Activated CD8-positive, alpha-beta memory T cell treated with anti-CD3 and anti-CD28 coated beads, Interleukin-2, amount 50 U/mL, for 4 hours (primary cell): ENCODE measurements around the gene COL9A3.

Experiments
- DNase-seq: peaks from one replicate; pipeline ENCODE4 v3.0.0-alpha.2; 2020

COL9A3 gene

DNA sequence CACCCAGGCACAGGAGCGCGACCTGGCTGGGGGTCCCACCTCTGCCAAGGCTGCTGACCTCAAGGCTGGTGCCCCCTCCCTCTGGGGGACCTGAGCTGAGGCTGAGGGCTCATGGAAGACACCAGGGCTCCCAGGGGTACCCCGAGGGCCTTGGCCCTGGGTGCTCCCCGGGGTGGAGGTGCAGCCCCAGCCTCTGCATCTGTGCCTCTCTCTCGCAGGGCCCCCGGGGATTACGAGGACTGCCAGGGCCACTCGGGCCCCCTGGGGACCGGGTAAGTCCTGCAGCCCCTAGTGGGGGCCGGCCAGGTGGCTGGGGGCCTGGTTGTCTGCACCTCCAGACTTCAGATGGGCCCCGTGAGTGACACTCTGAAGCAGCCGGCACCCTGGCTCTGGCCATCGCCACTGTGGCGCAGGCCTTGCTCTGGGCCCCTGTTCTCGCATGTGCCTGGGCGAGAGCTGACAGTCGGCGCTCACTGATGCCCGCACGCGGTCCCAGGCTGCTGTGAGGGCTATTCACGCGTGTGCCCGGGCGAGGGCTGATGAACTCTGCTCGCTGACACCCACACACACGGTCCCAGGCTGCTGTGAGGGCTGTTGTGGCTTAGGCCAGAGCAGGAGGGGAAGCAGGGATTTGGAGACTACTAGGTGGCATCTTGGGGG lies 9.3 kb downstream of the COL9A3 start:
- no peak for DNase-seq

DNA sequence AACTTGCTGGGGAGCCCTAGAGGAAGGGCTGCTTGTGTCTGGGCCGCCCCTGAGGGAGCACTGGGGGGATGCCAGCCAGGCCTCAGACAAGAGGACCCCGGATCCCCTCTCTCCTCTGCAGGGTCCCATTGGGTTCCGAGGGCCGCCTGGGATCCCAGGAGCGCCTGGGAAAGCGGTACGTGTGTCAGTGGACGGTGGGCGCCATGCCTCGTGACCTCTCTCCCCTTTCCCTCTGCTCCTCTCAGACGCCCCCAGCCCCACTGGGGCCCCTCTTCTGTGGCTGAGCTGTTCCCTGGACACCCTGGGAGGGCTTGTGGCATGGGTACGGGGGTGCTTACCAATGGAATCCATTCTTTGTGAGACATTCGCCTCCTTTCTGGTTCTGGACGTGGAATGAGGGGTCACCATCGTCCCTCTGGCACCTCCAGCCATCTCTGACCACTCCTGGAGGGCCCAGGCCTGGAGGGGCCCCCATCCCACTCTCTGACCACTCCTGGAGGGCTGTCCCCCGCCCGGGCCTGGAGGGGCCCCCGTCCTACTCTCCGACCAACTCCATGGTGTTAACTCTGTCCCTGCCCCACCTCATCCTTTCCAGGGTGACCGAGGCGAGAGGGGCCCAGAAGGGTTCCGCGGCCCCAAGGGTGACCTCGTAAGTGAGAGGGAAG lies 9.9 kb downstream of the COL9A3 start:
- no peak for DNase-seq

DNA sequence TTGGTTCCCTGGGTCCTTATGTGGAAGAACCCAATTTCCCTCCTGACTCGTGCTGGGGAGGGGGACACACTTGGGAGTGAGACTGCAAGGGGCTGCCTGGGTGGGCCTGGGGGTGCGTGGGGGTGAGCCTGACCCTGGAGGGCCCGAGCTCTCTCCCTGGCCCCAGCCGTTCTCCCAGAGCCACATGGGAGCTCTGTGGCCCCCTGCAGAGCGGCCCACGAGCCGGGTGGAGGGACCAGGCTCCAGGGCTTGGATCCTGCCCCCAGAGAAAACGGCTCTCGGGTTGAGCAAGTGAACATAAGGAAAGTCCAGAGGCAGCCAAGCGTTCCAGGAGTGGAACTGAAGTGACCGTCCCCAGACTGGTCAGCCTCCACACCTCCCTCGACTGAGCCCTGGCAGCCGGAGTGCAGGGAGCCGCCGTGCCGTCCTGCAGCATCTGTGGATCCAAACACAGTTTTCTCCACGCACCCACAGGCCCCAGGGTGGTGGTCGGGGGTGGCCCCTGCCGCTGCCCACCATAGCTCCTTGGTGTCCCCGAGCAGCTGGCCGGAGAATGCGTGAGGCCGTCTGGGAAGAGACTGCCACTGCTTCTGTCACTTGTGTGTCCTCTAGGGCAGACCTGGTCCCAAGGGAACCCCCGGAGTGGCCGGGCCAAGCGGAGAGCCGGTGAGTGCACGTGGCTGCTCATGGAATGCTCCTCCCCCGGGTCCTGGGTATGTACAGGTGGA lies 10.6 kb downstream of the COL9A3 start:
- no peak for DNase-seq

DNA sequence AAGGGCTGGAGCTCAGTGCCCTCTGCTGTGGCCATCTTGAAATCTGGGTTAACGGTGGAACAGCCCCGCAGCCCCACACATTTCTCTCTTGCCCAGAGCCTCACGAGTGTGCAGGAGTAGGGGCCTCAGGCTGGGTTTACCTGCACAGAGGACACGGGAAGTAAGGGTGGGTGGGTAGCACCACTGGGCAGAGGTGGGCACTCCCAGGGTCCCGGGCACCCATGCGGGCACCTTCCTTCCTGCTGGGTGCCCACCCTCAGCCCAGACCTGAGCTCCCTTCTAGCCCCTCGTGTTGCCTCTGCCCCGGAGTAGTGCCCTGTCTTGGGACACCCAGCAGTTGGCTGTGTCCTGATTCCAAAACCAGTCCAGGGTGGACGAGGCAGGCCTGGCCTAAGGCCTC lies 11.2 kb downstream of the COL9A3 start:
- DNase-seq: no peak

DNA sequence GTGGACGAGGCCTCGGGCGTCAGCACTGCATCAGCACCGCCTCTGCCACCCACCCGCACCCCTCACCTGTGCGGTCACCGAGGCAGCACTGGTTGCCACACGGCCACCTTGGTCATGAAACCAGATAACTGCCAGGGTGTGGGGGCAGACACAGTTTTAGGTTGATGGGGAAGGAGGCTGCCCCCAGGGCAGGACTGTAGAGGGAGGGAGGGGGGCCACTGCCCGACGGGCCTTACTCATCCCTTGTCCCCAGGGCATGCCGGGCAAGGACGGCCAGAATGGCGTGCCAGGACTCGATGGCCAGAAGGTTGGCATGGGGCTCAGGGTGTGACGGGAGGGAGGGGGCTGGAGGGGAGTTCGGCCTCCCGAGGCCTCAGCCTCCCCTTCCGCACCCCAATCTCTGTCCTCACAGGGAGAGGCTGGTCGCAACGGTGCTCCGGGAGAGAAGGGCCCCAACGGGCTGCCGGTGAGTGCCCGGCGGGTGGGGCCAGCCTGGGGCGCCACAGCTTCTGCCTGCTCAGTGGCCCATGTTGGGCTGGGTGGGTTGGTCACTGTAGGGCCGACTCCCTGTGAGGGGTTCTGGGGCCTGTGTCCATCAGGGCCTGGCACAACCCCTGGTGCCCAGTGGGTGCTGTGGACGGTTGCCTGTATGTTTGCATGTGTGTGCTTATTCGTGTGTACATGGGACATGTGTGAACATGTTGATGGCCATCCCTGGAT lies 11.8 kb downstream of the COL9A3 start:
- DNase-seq: no peak

DNA sequence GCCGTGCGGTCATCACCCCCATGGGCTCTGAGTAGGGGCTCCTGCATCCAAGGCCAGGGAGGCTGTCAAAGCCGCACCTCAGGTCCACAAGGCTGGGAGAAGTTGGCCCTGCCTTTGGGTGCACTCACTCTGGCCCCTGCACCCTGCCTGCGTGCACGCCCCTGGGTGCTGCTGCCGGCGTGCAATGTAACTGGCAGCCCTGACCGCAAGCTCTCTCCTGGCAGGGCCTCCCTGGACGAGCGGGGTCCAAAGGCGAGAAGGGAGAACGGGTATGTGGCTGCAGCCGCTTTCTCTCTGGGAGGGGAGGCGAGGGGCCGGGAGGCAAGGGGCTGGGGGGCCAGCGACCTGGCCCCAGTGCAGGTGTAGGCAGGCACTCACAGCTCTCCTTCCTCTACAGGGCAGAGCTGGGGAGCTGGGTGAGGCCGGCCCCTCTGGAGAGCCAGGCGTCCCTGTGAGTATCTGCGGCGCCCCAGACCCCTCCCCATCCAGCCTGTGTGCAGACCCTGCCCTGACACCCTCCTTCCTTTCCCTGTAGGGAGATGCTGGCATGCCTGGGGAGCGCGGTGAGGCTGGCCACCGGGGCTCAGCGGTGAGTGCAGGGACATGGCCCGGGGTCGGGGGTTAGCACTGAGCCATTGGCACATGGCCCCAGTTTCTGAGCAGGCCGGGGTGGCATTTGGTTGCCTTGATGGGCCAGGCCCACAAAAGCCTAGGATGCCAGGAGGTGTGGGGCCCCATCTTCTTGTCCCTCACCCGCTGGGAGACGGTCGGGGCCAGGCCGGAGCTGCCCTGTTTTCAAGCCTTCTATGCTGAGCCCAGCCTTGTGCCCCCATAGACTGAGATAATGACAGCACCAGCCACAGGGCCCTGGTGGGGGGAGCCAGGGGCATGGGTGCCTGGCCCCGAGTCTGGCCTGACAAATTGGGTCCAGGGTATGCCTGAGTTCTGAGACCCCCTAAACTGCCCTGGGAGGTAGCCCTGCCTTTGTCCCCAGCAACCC lies 12.7 kb downstream of the COL9A3 start:
- DNase-seq: no peak

DNA sequence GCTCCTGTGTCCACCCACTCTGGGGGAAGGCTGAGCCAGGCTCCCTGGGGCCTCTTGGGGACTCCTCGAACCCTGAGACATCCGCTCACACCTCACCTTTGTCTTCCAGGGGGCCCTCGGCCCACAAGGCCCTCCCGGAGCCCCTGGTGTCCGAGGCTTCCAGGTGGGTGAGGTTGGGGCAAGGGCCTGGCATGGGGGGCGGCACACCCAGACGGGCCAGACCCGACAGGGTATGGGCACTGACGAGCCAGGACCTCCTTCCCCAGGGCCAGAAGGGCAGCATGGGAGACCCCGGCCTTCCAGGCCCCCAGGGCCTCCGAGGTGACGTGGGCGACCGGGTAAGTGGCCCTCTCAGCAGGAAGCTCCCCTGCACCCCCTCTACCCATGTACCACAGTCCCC lies 13.4 kb downstream of the COL9A3 start:
- no peak for DNase-seq

DNA sequence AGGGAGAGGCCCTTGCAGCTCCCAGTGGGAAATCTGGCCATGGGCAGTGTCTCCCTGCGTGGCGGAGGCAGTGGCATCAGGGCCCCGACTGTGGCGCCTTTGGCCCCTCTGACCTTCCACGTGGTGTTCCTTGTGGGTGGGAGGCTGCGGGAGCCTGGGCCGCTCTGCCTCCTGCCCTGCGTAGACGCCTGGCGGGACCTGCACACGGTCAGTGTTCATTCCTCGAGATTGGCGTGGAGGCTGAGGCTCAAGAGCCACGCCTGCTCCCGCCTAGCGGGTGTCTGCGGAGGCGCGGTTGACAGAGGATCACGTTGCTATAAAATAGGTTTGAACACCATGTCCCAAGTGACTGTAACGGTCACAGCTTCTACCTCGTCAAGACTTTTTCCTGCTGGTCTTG lies 14.0 kb downstream of the COL9A3 start:
- DNase-seq: no peak

DNA sequence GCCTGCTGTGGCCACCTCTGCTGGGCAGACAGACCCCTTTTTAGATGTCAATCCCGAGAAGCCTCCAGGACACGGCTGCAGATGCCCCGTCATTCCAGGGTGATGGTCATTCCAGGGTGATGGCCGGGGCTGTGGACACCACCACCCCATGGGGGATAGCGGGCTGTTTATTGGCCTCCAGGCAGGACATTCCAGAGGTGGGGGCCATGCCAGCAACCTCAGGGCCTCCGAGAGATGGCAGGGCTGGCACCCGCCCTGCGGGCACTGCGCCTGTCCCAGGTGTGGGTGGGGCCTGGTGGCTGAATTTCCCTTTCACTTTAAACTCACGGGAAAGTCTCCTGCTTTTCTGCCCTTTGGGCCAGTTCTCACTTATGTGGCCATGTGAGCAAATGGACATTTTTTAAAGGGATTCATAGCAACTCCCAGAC lies 14.5 kb downstream of the COL9A3 start:
- no peak for DNase-seq

DNA sequence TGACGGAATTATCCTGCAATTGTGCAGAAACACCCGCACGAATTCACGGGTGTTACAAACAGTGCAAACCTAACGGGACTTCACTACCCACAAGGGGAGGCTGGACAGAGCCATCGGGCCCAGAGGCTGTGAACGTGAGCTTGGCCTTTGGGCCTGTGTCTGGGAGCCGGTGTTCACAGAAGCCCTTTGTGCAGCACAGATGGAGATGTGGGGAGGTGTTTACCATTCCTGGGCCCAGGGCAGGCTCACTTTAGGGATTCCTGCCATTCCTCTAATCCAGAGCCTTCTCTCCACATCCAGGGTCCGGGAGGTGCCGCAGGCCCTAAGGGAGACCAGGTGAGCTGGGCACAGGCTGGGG lies 15.0 kb downstream of the COL9A3 start:
- DNase-seq: no peak

DNA sequence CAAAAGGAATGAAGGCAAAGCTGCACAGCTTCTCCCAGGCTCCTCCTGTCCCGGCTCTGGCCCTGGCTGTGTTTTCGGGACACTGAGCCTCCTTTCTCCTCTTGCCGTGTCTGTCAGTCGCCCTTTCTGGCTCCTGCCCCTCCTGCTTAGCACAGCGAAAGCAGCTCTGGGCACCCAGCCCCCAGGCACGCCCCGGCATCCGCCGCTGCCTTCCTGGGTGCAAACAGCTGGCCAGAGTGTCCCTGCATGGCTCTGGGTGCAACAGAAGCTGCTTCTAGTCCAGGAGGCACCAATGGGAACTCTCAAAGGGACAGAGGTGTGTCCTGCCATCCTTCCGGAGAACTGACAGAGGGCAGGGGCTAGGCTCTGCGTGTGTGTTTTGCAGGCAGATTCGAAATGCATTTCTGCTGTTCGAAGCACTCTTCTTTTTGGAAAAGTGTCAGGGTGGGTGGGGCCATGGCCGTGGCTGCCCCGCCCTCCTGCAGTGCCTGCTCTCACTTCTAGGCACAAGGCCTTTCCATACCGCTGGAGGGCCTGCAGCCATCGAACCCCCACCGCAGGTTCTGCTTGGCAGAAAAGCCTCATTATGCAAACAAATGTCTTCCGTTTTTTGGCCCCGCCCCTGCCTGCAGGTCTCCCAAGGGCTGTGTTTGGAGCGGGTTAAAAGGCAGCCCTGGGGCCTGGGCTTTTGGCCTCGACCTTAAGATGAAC lies 15.5 kb downstream of the COL9A3 start:
- DNase-seq: no peak

DNA sequence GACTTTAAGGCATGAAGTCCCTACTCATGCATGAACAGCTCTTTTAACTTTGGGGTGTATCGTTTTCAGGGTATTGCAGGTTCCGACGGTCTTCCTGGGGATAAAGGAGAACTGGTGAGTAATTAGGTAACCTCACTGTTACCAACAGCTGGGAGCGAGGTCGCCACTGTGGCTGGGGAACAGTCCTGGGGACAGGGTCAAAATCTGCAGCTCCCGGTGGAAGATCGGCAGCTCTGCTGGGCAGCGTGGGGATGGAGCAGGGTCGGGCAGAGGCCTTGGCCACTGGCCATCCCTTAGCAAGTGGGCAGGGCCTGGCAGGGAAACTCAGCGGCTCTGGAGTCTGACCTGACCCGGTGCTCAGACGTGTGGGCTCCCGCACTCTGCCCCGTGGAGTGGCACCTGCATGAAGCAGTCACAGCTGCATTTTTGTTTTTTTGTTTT lies 16.1 kb downstream of the COL9A3 start:
- DNase-seq: no peak

DNA sequence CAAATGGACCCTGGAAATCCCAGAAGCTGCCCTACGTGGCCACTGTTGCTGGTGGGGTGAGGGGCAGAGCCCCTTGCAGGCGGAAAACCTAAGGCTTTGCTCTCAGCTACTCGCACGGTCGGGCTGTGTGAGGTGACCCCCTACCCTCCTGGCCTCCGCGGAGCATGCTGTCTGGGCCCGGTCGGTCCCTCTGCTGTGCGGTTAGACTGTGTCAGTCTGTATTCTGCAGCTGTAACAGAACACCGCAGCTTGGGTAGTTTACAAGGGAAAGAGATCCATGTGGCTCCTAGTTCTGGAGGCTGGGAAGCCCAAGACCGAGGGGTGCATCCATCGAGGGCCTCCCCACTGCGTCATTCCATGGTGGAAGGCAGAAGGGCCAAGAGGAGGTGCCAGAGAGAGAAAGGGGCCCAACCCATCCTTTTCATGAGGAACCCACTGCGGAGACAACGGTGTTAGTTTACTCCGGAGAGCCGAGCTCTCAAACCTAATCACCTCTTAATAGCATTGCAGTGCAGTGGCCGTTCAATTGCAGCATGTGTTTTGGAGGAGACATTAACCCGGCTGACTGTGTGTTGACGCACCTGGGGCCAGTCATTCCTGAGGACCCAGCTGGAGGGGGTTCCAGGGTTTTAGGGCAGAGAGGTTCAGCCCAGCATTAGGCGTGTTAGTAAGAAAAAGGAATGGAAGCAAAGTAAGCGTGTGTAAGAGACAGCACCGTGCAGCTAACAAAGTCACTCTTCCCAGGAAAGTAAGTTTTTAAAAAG lies 18.3 kb downstream of the COL9A3 start:
- DNase-seq: no peak

DNA sequence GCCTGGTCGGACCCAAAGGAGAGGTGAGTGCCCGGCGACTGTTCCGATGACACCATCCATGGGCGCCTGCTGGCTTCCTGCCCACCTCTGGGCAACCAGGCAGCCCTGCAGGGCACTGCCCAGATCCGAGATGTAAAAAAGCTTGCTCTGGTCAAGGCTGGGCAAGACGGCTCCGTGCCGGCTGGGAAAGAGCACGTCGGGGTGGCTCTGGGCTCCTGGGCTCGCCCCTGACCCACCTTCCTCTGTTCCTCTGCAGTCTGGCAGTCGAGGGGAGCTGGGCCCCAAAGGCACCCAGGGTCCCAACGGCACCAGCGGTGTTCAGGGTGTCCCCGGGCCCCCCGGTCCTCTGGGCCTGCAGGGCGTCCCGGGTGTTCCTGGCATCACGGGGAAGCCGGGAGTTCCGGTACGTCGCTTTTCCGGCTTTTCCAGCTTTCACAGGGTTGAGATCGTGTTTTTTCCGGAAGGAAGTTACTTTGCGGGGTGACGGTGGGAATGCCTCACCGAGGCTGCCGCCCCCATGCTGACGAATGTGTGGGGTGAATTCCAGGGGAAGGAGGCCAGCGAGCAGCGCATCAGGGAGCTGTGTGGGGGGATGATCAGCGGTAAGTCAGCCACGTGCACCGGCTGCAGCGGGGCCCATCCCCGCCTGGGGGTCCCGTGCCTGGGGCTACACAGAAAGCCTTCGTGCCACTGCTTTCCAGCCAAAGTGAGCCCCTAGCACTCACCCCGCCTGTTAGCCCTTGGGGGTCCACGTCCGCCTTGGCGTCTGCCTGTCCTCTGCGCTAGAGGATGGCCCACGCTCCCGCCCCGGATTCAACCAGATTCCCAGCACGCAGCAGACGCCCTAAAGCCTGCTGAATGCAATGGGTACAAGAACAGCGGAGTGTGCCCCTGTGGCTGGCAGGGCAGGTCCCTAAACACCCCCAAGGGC lies 19.3 kb downstream of the COL9A3 start:
- DNase-seq: no peak

DNA sequence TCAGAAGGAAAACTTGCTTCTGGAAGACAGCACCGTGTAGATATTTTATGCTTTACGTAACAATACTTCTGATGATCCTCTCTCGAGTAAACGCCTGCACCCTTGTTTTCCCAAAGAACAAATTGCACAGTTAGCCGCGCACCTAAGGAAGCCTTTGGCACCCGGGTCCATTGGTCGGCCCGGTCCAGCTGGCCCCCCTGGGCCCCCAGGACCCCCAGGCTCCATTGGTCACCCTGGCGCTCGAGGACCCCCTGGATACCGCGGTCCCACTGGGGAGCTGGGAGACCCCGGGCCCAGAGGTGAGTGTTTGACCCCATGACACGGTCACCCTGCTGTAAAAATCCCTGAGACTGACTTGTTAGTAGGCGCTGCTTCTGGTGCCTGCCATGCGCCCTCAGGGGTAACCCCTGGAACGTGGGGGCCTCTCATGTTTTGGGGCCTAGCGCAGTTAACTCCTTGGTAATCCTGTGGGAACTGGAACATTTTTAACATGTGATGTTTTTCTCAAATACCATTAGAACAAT lies 20.2 kb downstream of the COL9A3 start:
- DNase-seq: no peak

DNA sequence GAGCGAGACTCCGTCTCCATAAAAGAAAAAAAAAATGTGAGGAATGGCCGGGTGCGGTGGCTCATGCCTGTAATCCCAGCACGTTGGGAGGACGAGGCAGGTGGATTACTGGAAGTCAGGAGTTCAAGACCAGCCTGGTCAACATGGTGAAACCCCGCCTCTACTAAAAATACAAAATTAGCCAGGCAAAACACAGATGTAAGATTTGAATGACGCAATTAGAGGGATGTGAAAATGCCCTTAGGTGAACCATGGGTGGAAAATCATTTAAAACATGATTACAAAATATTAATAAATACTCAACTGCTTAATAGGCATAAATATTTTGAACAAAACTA lies 20.9 kb downstream of the COL9A3 start:
- DNase-seq: no peak

DNA sequence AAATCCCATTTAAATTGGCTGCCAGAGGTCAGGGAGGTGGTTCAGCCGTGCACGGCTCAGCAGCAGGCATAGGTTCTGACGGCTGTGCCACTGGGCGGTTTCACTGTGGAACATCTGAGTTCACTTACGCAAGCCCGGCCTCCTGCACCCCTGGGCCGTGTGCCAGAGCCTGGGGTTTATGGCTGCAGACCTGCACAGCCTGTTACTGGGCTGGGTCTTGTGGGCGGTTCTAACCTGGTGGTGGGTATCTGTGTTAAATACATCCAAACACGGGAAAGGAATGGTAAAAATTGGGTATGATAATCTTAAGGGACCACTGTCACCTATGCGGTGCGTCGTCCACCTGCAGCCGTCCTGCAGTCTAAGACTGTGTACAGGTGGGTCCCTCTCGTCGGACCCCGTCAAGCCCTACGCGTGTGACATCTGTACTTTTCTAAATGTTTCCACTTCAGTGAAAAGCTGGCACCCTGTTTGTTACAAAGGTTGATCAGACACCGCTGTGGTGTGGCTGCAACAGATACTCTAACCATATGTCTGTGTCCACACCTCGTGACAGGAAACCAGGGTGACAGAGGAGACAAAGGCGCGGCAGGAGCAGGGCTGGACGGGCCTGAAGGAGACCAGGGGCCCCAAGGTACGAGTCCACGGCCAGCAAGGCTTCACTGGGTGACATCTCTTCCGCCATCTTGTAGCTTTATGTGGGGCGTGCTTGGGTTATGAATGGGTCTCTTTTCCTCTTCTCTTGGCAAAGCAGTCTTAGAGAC lies 21.5 kb downstream of the COL9A3 start:
- no peak for DNase-seq

DNA sequence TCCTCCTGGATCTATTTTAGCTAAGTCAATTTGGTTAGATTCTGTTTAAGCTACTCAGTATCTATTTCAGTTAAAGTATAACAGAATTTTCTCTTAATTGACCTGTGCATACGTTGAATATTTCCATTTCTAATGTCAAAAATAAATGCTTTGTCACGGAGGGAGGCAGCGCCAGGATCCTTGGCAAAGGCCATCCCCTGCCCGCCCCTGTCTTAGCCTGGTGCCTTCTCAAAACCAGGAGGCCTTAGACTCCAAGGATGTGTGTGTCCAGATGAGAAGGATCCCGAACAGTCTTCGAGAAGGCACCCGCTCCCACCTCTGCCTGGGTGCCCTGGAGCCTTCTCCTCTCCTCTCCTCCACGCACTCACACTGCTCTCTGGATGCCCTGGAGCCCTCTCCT lies 22.4 kb downstream of the COL9A3 start:
- no peak for DNase-seq

DNA sequence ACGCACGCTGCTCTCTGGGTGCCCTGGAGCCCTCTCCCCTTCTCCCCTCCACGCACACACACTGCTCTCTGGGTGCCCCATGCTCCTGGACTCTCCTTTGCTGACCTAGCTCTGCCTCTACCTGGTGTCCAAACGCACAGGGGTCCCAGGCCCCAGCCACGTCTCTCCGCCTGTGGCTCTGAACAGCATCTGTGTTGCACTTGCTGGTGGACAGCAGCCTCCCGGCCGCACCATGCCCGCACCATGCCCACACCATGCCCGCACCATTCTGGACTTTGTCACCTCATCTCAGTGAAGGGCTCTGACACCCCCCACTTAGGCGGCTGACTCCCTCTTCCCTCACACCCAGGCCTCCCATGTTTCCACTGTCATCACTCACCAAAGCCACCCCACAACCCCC lies 23.0 kb downstream of the COL9A3 start:
- no peak for DNase-seq
